NB4 (cell line): ENCODE measurements around the gene ATOX1.

Experiments
- CTCF ChIP-seq: IDR thresholded peaks from one replicate; pipeline ENCODE4 v1.5.1; 2012; ENCODE audit warnings: low read depth, low read length
- MYC ChIP-seq: IDR thresholded peaks from 2 replicates; pipeline ENCODE4 v1.6.1; 2011; ENCODE audit warnings: low read depth, low read length
- POLR2A ChIP-seq: IDR thresholded peaks from 2 replicates; pipeline ENCODE4 v1.6.1; 2011; ENCODE audit warnings: mild to moderate bottlenecking; ENCODE audit not compliant: insufficient read length; ENCODE audit errors: extremely low read depth
- TF ChIP-seq, protein P1 (sequence below): IDR thresholded peaks from 2 replicates; pipeline ENCODE4 v1.6.1; 2011; ENCODE audit warnings: low read depth, low read length

GRCh38 chr5:151708126-151708525 is 50.3 kb downstream of the ATOX1 start:
- TF ChIP-seq CTCF (no peak), POLR2A (no peak), MYC (no peak)
- TF ChIP-seq, protein P1, sequence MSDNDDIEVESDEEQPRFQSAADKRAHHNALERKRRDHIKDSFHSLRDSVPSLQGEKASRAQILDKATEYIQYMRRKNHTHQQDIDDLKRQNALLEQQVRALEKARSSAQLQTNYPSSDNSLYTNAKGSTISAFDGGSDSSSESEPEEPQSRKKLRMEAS, result no peak
